Neural progenitor cell (in vitro differentiated cells): ENCODE measurements around the gene TGFB1I1. TPM values are rescaled to one million over a fixed set of nuclear protein-coding genes. Genes with fewer than 3 reads are reported as not detected.
"Not testable (repeated sequence)": the region's sequence is repeated elsewhere in the genome, so short reads cannot be mapped to it uniquely, and the experiment has no call there.

Experiments
- DNase-seq: peaks from one replicate; pipeline ENCODE4 v3.0.0-alpha.2; 2016; ENCODE audit warnings: low spot score
- H2AFZ ChIP-seq: fragments of 200-600 bp; sonication (generic); replicated peaks from 2 replicates; pipeline ENCODE4 v1.6.1; 2016; ENCODE audit warnings: antibody characterized with exemption
- H3F3A ChIP-seq: fragments of 200-600 bp; sonication (generic); 2 replicates; pipeline ENCODE4 v1.6.1; 2016; ENCODE audit warnings: antibody characterized with exemption, low read depth
- H3K27ac ChIP-seq: fragments of 200-600 bp; sonication (generic); 2 replicates; pipeline ENCODE4 v1.5.1; 2016; ENCODE audit warnings: mild to moderate bottlenecking
- H3K27me3 ChIP-seq: fragments of 200-600 bp; sonication (generic); 2 replicates; pipeline ENCODE4 v1.6.1; 2016; ENCODE audit warnings: mild to moderate bottlenecking, moderate library complexity
- H3K36me3 ChIP-seq: fragments of 200-600 bp; sonication (generic); 2 replicates; pipeline ENCODE4 v1.5.1; 2016
- H3K4me1 ChIP-seq: fragments of 200-600 bp; sonication (generic); 2 replicates; pipeline ENCODE4 v1.6.1; 2016; ENCODE audit warnings: mixed run types
- H3K4me2 ChIP-seq: fragments of 200-600 bp; sonication (generic); 2 replicates; pipeline ENCODE4 v1.6.1; 2016
- H3K4me3 ChIP-seq: fragments of 200-600 bp; sonication (generic); 2 replicates; pipeline ENCODE4 v1.5.1; 2016
- H3K79me2 ChIP-seq: fragments of 200-600 bp; sonication (generic); 2 replicates; pipeline ENCODE4 v1.6.1; 2016; ENCODE audit warnings: low read depth
- H3K9ac ChIP-seq: fragments of 200-600 bp; sonication (generic); 2 replicates; pipeline ENCODE4 v1.6.1; 2016
- H3K9me3 ChIP-seq: fragments of 200-600 bp; sonication (generic); 2 replicates; pipeline ENCODE4 v1.5.1; 2016; ENCODE audit warnings: low read depth
- H4K20me1 ChIP-seq: fragments of 200-600 bp; sonication (generic); 2 replicates; pipeline ENCODE4 v1.6.1; 2016; ENCODE audit warnings: low read depth
- H3K27ac Mint-ChIP-seq: 3 replicates; pipeline ENCODE4 v1.8.0; 2021; ENCODE audit warnings: mixed read lengths
- H3K27me3 Mint-ChIP-seq: 2 replicates; pipeline ENCODE4 v1.8.0; 2022; ENCODE audit warnings: low read depth, mild to moderate bottlenecking, inconsistent platforms, moderate library complexity, mixed read lengths; ENCODE audit not compliant: insufficient read depth
- H3K36me3 Mint-ChIP-seq: 3 replicates; pipeline ENCODE4 v1.8.0; 2021; ENCODE audit warnings: mixed read lengths
- H3K4me1 Mint-ChIP-seq: 3 replicates; pipeline ENCODE4 v1.8.0; 2021; ENCODE audit warnings: mixed read lengths
- H3K4me3 Mint-ChIP-seq: 3 replicates; pipeline ENCODE4 v1.8.0; 2021; ENCODE audit warnings: mild to moderate bottlenecking, moderate library complexity, mixed read lengths
- H3K9me3 Mint-ChIP-seq: 3 replicates; pipeline ENCODE4 v1.8.0; 2020; ENCODE audit warnings: mixed read lengths
- EZH2 ChIP-seq: fragments of 200-600 bp; sonication (generic); IDR thresholded peaks from 2 replicates; pipeline ENCODE4 v1.6.1; 2017; ENCODE audit warnings: antibody characterized with exemption, mild to moderate bottlenecking, moderate library complexity
- EZH2phosphoT487 ChIP-seq: fragments of 200-600 bp; sonication (generic); IDR thresholded peaks from 2 replicates; pipeline ENCODE4 v1.6.1; 2017; ENCODE audit warnings: antibody characterized with exemption
- total RNA-seq: library from RNA; depleted of rRNA; stranded (reverse); fragments of >200 nt; gene quantifications from 2 replicates; pipeline ENCODE4 v1.2.3, GENCODE V29; 2015; ENCODE audit warnings: low replicate concordance
- TF ChIP-seq, protein P1 (sequence below): fragments of 200-600 bp; sonication (generic); IDR thresholded peaks from 2 replicates; pipeline ENCODE4 v1.5.1; 2017; ENCODE audit warnings: antibody characterized with exemption, mild to moderate bottlenecking

TGFB1I1 gene
- total RNA-seq, 1 donor from 2014 or later: not detected

DNA sequence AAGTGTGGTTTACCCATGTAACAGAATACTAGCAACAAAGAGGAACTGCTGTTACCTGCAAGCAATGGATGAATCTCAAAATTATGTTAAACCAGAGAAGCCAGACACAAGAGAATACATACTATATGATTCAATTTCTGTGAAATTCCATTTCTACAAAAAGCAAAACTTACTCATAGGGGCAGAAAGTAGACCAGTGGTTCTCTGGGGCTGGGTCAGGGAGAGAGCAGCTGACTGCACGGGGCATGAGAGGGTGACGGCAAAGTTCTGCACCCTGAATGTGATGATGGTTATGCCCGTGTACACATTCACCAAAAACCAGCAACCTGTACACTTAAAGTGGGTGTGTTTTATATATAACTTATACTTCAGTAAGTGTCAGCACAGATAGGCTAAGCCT, 32.4 kb upstream of the TGFB1I1 start:
- H3K4me2 ChIP-seq: no peak overlapping the region
- no peaks in the 10 kb centered on the region for H3K9me3 ChIP-seq
- no peaks in the 10 kb centered on the region for H3K4me1 ChIP-seq
- H4K20me1 ChIP-seq: no peaks in the 10 kb centered on the region
- H3K4me3 ChIP-seq: no peak overlapping the region
- H3F3A ChIP-seq: peaks cover 6% of the 10 kb centered on the region
- no peak for DNase-seq
- H2AFZ ChIP-seq: no peak overlapping the region
- Mint-ChIP-seq H3K36me3 (no peaks in the 10 kb centered on the region), H3K4me3 (no peak overlapping the region), H3K27me3 (peaks cover 9% of the 10 kb centered on the region), H3K4me1 (peaks cover 3% of the 10 kb centered on the region), H3K9me3 (no peaks in the 10 kb centered on the region), H3K27ac (no peak overlapping the region)
- no peaks in the 10 kb centered on the region for H3K79me2 ChIP-seq
- no peaks in the 10 kb centered on the region for H3K36me3 ChIP-seq
- no peaks in the 10 kb centered on the region for H3K27me3 ChIP-seq
- no peak overlapping the region for H3K9ac ChIP-seq
- H3K27ac ChIP-seq: no peak overlapping the region
- TF ChIP-seq, protein P1, sequence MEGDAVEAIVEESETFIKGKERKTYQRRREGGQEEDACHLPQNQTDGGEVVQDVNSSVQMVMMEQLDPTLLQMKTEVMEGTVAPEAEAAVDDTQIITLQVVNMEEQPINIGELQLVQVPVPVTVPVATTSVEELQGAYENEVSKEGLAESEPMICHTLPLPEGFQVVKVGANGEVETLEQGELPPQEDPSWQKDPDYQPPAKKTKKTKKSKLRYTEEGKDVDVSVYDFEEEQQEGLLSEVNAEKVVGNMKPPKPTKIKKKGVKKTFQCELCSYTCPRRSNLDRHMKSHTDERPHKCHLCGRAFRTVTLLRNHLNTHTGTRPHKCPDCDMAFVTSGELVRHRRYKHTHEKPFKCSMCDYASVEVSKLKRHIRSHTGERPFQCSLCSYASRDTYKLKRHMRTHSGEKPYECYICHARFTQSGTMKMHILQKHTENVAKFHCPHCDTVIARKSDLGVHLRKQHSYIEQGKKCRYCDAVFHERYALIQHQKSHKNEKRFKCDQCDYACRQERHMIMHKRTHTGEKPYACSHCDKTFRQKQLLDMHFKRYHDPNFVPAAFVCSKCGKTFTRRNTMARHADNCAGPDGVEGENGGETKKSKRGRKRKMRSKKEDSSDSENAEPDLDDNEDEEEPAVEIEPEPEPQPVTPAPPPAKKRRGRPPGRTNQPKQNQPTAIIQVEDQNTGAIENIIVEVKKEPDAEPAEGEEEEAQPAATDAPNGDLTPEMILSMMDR: no peak
- TF ChIP-seq EZH2phosphoT487 (no peak), EZH2 (no peak)

DNA sequence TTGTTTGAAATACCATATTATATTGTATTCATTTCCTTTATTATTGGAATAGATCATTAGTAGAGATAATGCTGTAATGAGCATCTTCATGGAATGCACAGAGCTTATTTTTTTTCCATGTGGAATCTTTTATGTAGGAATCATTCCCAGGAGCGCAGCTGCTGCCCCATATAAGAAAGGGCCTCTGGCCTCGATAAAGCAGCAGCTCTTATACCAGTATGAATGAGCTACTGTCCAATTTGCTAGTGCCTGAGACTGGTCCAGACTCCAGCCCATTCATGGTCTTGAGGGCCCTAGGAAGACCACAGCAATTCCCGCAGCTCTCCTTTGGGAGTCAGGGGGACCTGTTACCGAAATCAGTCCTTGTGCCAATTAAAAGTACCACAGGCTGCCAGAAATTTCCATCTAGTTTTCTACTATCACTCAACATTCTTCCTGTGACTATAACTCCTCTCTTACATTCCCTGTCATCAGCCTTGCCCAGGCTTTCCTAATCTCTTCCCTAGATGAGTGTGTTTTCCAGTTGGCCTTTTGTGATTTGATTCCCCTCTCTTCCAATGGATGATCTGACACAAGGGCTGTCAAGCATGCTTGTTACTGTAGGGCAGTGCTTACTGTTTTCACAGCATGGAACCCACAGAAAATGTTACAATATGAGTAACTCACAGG, 31.3 kb upstream of the TGFB1I1 start:
- no peaks in the 10 kb centered on the region for H3K9me3 Mint-ChIP-seq

GRCh38 chr16:31441956-31442355, 30.0 kb upstream of the TGFB1I1 start:
- no peak for DNase-seq
- no peaks in the 10 kb centered on the region for H3K27me3 ChIP-seq
- H3K4me2 ChIP-seq: peak overlapping the region; percentile 73
- peaks cover 6% of the 10 kb centered on the region for H3F3A ChIP-seq
- H3K9me3 Mint-ChIP-seq: no peaks in the 10 kb centered on the region
- H3K27ac Mint-ChIP-seq: peak overlapping the region; percentile 91
- H3K9me3 ChIP-seq: no peaks in the 10 kb centered on the region
- H3K4me1 ChIP-seq: no peaks in the 10 kb centered on the region
- H3K4me3 Mint-ChIP-seq: peak overlapping the region; percentile 83
- peak overlapping the region; percentile 63 for H3K4me3 ChIP-seq
- no peaks in the 10 kb centered on the region for H3K36me3 Mint-ChIP-seq
- no peak overlapping the region for H3K27ac ChIP-seq
- H3K36me3 ChIP-seq: no peaks in the 10 kb centered on the region
- TF ChIP-seq EZH2 (no peak), EZH2phosphoT487 (no peak)
- TF ChIP-seq, protein P1: no peak
- H3K79me2 ChIP-seq: no peaks in the 10 kb centered on the region
- H4K20me1 ChIP-seq: no peaks in the 10 kb centered on the region
- peaks cover 7% of the 10 kb centered on the region for H3K27me3 Mint-ChIP-seq
- peaks cover 3% of the 10 kb centered on the region for H3K4me1 Mint-ChIP-seq
- H3K9ac ChIP-seq: no peak overlapping the region
- H2AFZ ChIP-seq: no peak overlapping the region

More for the DNA sequence above, 31.3 kb upstream of the TGFB1I1 start:
- Mint-ChIP-seq H3K4me3 (no peak overlapping the region), H3K27ac (no peak overlapping the region), H3K27me3 (peaks cover 7% of the 10 kb centered on the region), H3K4me1 (peaks cover 3% of the 10 kb centered on the region), H3K36me3 (no peaks in the 10 kb centered on the region)
- no peak overlapping the region for H2AFZ ChIP-seq
- H3K9me3 ChIP-seq: no peaks in the 10 kb centered on the region
- H3F3A ChIP-seq: peaks cover 6% of the 10 kb centered on the region
- H3K4me2 ChIP-seq: no peak overlapping the region
- H3K79me2 ChIP-seq: no peaks in the 10 kb centered on the region
- no peak overlapping the region for H3K27ac ChIP-seq
- no peaks in the 10 kb centered on the region for H4K20me1 ChIP-seq
- H3K27me3 ChIP-seq: no peaks in the 10 kb centered on the region
- TF ChIP-seq EZH2phosphoT487 (no peak), EZH2 (no peak)
- TF ChIP-seq, protein P1: no peak
- no peak overlapping the region for H3K9ac ChIP-seq
- DNase-seq: no peak
- no peak overlapping the region for H3K4me3 ChIP-seq
- no peaks in the 10 kb centered on the region for H3K36me3 ChIP-seq
- H3K4me1 ChIP-seq: no peaks in the 10 kb centered on the region

DNA sequence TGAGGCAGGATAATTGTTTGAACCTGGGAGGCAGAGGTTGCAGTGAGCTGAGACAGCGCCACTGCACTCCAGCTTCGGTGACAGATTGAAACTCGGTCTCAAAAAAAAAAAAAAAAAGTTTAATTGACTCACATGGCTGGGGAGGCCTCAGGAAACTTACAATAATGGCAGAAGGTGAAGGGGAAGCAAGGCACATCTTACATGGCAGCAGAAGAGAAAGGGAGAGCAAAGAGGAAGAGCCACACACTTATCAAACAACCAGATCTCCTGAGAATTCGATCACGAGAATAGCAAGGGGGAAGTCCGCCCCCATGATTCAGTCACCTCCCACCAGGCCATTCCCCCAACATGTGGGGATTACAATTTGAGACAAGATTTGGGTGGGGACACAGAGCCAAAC, 26.0 kb upstream of the TGFB1I1 start:
- H3K9ac ChIP-seq, H3K4me1 Mint-ChIP-seq, H3K9me3 Mint-ChIP-seq, H3K4me3 ChIP-seq, H3K79me2 ChIP-seq, H3K27ac Mint-ChIP-seq, H3K4me1 ChIP-seq, H3K36me3 ChIP-seq, H4K20me1 ChIP-seq, H3K9me3 ChIP-seq, H3K4me2 ChIP-seq, H3K36me3 Mint-ChIP-seq, H3K27me3 Mint-ChIP-seq, H3K27ac ChIP-seq, H2AFZ ChIP-seq, DNase-seq, H3F3A ChIP-seq, H3K27me3 ChIP-seq, H3K4me3 Mint-ChIP-seq: not testable (repeated sequence)
